HepG2 (cell line): ENCODE measurements around the gene CCDC106. TPM values are rescaled to one million over a fixed set of nuclear protein-coding genes. Genes with fewer than 3 reads are reported as not detected.

ENCODE experiments used
- ATAC-seq: fragments of 200-7000 bp; cut with Tn5 transposase; 3 replicates; pipeline ENCODE4 v1.9.1; 2020; ENCODE audit warnings: mild to moderate bottlenecking, moderate library complexity
- BruUV-seq: library from RNA; stranded (reverse); fragments of 400-500 nt; replicated peaks from 2 replicates; lab custom pipeline; 2021; lab: Mats Ljungman, UMichigan
- CTCF ChIA-PET: fragments of 300-600 bp; formaldehyde crosslinking; extraction: SDS; loops from one replicate; lab custom pipeline; 2021; ENCODE audit warnings: low total read pairs, inconsistent platforms, low intra/inter-chr PET ratio; lab: Yijun Ruan, JAX
- POLR2A ChIA-PET: fragments of 350-600 bp; sonication (Branson Sonifier 250); formaldehyde crosslinking; loops from one replicate; lab custom pipeline; 2020; ENCODE audit warnings: antibody characterized with exemption, inconsistent platforms; lab: Yijun Ruan, JAX
- DNase-seq: peaks from one replicate; pipeline ENCODE4 v3.0.0-alpha.2; 2015; ENCODE audit warnings: low spot score
- FAIRE-seq: peaks from 3 replicates; lab custom pipeline; 2011; peaks lifted over from hg19 to GRCh38; lab: Jason Lieb, UNC
- H2AFZ ChIP-seq: one replicate; pipeline ENCODE4 v1.6.1; 2011; ENCODE audit warnings: low read length, inconsistent platforms
- H3K27ac ChIP-seq: fragments of 300-600 bp; 3 replicates; pipeline ENCODE4 v1.8.0; 2011; ENCODE audit warnings: mixed run types, mild to moderate bottlenecking, mixed read lengths, low read length, inconsistent platforms; ENCODE audit not compliant: insufficient read depth; ENCODE audit errors: extremely low read length
- H3K27me3 ChIP-seq, 2 experiments: fragments of 200-600 bp in 1 of 2; 2 replicates in 1 of 2; 3 replicates in 1 of 2; pipeline versions ENCODE4 v1.6.0 to v1.8.0; 2011; ENCODE audit warnings: low read length in 2 of 2, mild to moderate bottlenecking in 2 of 2, moderate library complexity in 2 of 2, inconsistent platforms in 1 of 2; ENCODE audit not compliant: insufficient read depth in 2 of 2, control insufficient read depth in 1 of 2
- H3K36me3 ChIP-seq, 2 experiments: fragments of 200-600 bp in 1 of 2; replicated peaks in 1 of 2; 2 replicates in 1 of 2; 3 replicates in 1 of 2; pipeline versions ENCODE4 v1.5.1 to v1.8.0; 2011; ENCODE audit warnings: low read length in 2 of 2, inconsistent platforms in 1 of 2; ENCODE audit not compliant: insufficient read depth in 2 of 2, control insufficient read depth in 1 of 2
- H3K4me1 ChIP-seq: 2 replicates; pipeline ENCODE4 v1.5.1; 2012; ENCODE audit warnings: low read length, inconsistent platforms; ENCODE audit not compliant: insufficient read depth
- H3K4me2 ChIP-seq: 2 replicates; pipeline ENCODE4 v1.6.0; 2011; ENCODE audit warnings: low read depth, low read length, inconsistent platforms
- H3K4me3 ChIP-seq, 3 experiments: fragments of 200-600 bp in 1 of 3; sonication (generic), shearing (Covaris generic) in 1 of 3; replicated peaks in 1 of 3; 2 replicates each; pipeline ENCODE4 v1.5.1; 2011 to 2016; ENCODE audit warnings: low read length in 3 of 3, inconsistent platforms in 2 of 3, low read depth in 2 of 3, mild to moderate bottlenecking in 2 of 3, control low read depth in 1 of 3, mixed read lengths in 1 of 3; ENCODE audit not compliant: insufficient read depth in 1 of 3
- H3K79me2 ChIP-seq: one replicate; pipeline ENCODE4 v1.6.1; 2011; ENCODE audit warnings: low read length, inconsistent platforms; ENCODE audit not compliant: insufficient read depth
- H3K9ac ChIP-seq: 2 replicates; pipeline ENCODE4 v1.6.0; 2011; ENCODE audit warnings: mild to moderate bottlenecking, low read depth, low read length, inconsistent platforms; ENCODE audit not compliant: insufficient read depth
- H3K9me3 ChIP-seq: 2 replicates; pipeline ENCODE4 v1.5.1; 2012; ENCODE audit warnings: mild to moderate bottlenecking, low read length
- H4K20me1 ChIP-seq: 2 replicates; pipeline ENCODE4 v1.6.0; 2011; ENCODE audit warnings: inconsistent platforms, mild to moderate bottlenecking, low read length, moderate library complexity; ENCODE audit not compliant: insufficient read depth
- KDM2A ChIP-seq: sonication (generic); formaldehyde crosslinking; IDR thresholded peaks from 2 replicates; pipeline ENCODE4 v1.4.0; 2020; ENCODE audit warnings: low read depth, missing genetic modification reagents, borderline replicate concordance
- KLF9 ChIP-seq: IDR thresholded peaks from 2 replicates; pipeline ENCODE4 v1.6.1; 2016; ENCODE audit warnings: low read depth
- MED1 ChIP-seq: sonication (generic); formaldehyde crosslinking; IDR thresholded peaks from 2 replicates; pipeline ENCODE4 v1.4.0; 2020; ENCODE audit warnings: missing genetic modification reagents
- PRPF4 ChIP-seq: fragments of 200-400 bp; formaldehyde crosslinking; IDR thresholded peaks from 2 replicates; pipeline ENCODE4 v1.6.1; 2016; ENCODE audit warnings: low read length, low read depth; ENCODE audit not compliant: poor library complexity, severe bottlenecking
- SP1 ChIP-seq, 2 experiments: fragments of 450-650 bp in 1 of 2; sonication (generic) in 1 of 2; formaldehyde crosslinking in 1 of 2; IDR thresholded peaks; 2 replicates each; pipeline versions ENCODE4 v1.4.0 to v1.6.1; 2016 to 2020; ENCODE audit warnings: missing genetic modification reagents in 1 of 2
- ZC3H13 ChIP-seq: sonication (generic); formaldehyde crosslinking; IDR thresholded peaks from 2 replicates; pipeline ENCODE4 v1.8.1; 2023; ENCODE audit warnings: mild to moderate bottlenecking, missing genetic modification reagents, moderate library complexity
- WGBS: methylation state at CpG from one replicate; pipeline ENCODE4 v1.1.6; 2017; ENCODE audit warnings: low lambda C conversion rate; 5-methylcytosine and 5-hydroxymethylcytosine counted together
- in situ Hi-C: cut with HindIII; loops from 2 replicates; pipeline ENCODE4 v1.10.0; 2017; ENCODE audit warnings: low pct_unique_long_range_greater_than_20kb; ENCODE audit not compliant: extremely low pct_ligation_motif_present
- intact Hi-C: fragments of 100-400 bp; cut with micrococcal nuclease; formaldehyde crosslinking; loops from one replicate; pipeline ENCODE4 v1.10.0; 2022; ENCODE audit not compliant: unreplicated experiment
- polyA plus RNA-seq, 8 experiments: library from polyadenylated mRNA; depleted of rRNA in 3 of 8; stranded (reverse) in 7 of 8; unstranded in 1 of 8; fragments of >200 nt; fragmentation: Illumina TruSeq in 4 of 8; extraction: Trizol in 4 of 8; gene quantifications; 2 replicates each; pipeline versions ENCODE4 v1.2.1 to v1.2.3, GENCODE V29; 2011 to 2016; ENCODE audit warnings: low read depth in 4 of 8, missing spikeins in 1 of 8, mixed read lengths in 1 of 8; ENCODE audit not compliant: insufficient read depth in 1 of 8
- total RNA-seq, 5 experiments: library from RNA; depleted of rRNA; stranded (reverse); fragments of >200 nt; fragmentation: Illumina TruSeq; extraction: Trizol; gene quantifications; 2 replicates each; pipeline ENCODE4 v1.2.3, GENCODE V29; 2016; ENCODE audit warnings: low read depth in 1 of 5
- TF ChIP-seq, protein P1 (sequence below): sonication (generic); formaldehyde crosslinking; IDR thresholded peaks from 2 replicates; pipeline ENCODE4 v1.5.0; 2020; ENCODE audit warnings: missing genetic modification reagents
- TF ChIP-seq, protein P2 (sequence below): sonication (generic); formaldehyde crosslinking; IDR thresholded peaks from 2 replicates; pipeline ENCODE4 v1.4.0; 2020; ENCODE audit warnings: missing genetic modification reagents
- TF ChIP-seq, protein P3 (sequence below): sonication (generic); formaldehyde crosslinking; IDR thresholded peaks from 2 replicates; pipeline ENCODE4 v1.5.0; 2020; ENCODE audit warnings: mild to moderate bottlenecking, missing genetic modification reagents

CCDC106 gene
- total and polyA plus RNA-seq, 2 of the 13 experiments (the other 11 are each of a cell fraction or from before 2014, with no cell fraction given): 4.7 to 8.8 TPM

DNA sequence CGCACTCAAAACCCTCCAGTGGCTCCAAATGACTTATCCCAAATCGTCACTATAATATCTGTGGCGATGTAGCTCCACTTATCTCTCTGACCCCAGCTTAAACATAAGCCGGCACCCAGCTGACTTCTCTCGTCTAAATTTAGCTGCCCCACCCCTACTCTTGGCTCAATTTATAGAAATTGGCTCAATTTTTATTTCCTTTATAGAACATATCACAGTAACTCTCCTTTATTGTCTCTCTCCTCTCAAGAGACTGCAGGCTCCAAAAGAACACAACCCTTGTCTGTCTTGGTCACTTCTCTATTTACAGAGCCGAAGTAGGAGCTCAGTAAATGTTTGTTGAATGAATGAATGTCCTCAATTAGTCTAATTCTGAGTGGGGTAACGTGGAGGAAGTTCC is 24.5 kb upstream of the CCDC106 start:
- in situ Hi-C loops: no loop called here
- Histone ChIP-seq H3K4me1 (peaks cover 29% of the 10 kb centered on the region), H3K27me3 (no peaks in the 10 kb centered on the region), H3K4me3 (peak overlapping the region; percentile 29 to 58 (median 55)), H3K9ac (no peak overlapping the region), H3K36me3 (0 out of 5 replicates have a peak, but pooled peaks cover 0 to 3% of the 10 kb centered on the region in 2 experiments)
- FAIRE-seq: no peak
- POLR2A ChIA-PET: interaction anchor here (1.6 to 2.8 kb wide), 4 partner anchors 9 to 31 kb away, joined by 8 to 23 read pairs (median 10); partner anchors contain the start of genes U2AF2 and ZNF865
- TF ChIP-seq ZC3H13: no peak
- TF ChIP-seq, all 625 proteins: peak for 0
- CTCF ChIA-PET: no interaction called here
- Histone ChIP-seq H2AFZ (no peak overlapping the region), H3K27ac (peak overlapping the region; percentile 26), H3K79me2 (peaks cover 4% of the 10 kb centered on the region), H3K9me3 (no peaks in the 10 kb centered on the region), H4K20me1 (peaks cover 14% of the 10 kb centered on the region; the same call in 1 of the 2 replicates), H3K4me2 (peak overlapping the region; percentile 82)
- DNase-seq (no peak), ATAC-seq (no peak)
- intact Hi-C loops: no loop called here
- WGBS: 86% methylated on average over 7 of the region's 7 CpGs
- BruUV-seq: TSS peak; percentile 59

DNA sequence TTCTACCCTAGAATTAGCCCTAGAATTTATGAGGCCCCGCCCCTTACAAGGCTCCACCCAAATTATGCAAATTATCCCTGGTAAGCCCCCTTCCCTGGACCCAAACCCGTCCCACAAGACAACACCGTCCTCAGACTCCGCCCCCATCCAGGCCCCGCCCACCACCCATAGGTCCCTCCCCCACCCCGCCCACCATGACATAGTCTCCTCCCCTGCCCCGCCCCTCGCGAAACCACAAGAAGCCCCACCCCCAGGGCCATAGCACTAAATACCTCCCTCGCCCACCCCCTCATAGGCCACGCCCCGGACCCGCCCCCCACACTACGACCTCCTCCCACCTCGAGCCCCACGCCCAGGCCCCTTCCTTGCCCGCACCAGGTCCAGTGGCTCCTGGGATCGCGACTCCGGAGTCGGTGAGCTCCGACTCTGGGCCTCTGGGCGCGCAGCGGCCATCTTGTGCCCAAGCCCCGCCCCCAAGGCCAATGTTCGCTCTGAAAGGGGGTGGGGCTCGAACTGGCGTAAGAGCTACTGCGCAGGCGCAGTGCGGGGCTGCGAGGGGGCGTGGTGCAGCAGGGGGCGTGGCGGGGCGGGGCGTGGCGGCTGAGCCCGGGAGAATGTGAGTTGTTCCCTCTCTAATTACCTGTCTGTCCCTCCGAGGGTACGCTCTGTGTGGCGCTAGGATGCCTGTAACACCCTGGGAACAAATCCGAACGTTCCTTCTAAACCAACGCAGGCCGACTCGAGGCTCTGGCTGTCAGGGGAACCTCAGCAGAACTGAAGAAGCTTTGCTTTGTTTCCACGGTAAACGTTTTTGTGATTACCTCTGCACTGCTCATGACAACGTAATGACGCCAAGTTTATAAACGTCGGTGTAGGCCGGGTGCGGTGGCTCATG is 23.7 kb upstream of the CCDC106 start, which contains the start of gene ZNF784:
TSS of gene ZNF784 (minus strand) at position 458 of the 895 bp plus-strand sequence. CDS start at position 453, 5 bp downstream.
- H3K9me3 ChIP-seq: no peaks in the 10 kb centered on the region
- peak within 1 kb of the TSS; percentile 97 for H3K4me2 ChIP-seq
- peak within 1 kb of the TSS; percentile 94 for H2AFZ ChIP-seq
- POLR2A ChIA-PET: interaction anchor here (0.6 to 2.8 kb wide), 19 partner anchors 9 to 507 kb away, joined by 3 to 23 read pairs (median 5); partner anchors contain the start of genes FIZ1, ISOC2, KMT5C and PPP1R12C
- 0 out of 5 replicates have a peak, but pooled peaks cover 0 to 3% of the 10 kb centered on the region in 2 experiments for H3K36me3 ChIP-seq
- peaks cover 4% of the 10 kb centered on the region for H3K79me2 ChIP-seq
- in situ Hi-C loops (no loop called here), intact Hi-C loops (no loop called here)
- CTCF ChIA-PET: no interaction called here
- H3K4me3 ChIP-seq: peak within 1 kb of the TSS; percentile 65 to 82 (median 70)
- H3K27ac ChIP-seq: peak within 1 kb of the TSS; percentile 98
- peaks cover 27% of the 10 kb centered on the region for H3K4me1 ChIP-seq
- ATAC-seq: peak; percentile 70
- WGBS: 1% methylated on average over 31 of the region's 56 CpGs
- FAIRE-seq: peak; percentile 49
- H3K9ac ChIP-seq: peak within 1 kb of the TSS; percentile 85
- no peaks in the 10 kb centered on the region for H3K27me3 ChIP-seq
- H4K20me1 ChIP-seq: peaks cover 14% of the 10 kb centered on the region; the same call in 1 of the 2 replicates
- DNase-seq: peak; percentile 82
- BruUV-seq: no TSS peak
- TF ChIP-seq, protein P1, sequence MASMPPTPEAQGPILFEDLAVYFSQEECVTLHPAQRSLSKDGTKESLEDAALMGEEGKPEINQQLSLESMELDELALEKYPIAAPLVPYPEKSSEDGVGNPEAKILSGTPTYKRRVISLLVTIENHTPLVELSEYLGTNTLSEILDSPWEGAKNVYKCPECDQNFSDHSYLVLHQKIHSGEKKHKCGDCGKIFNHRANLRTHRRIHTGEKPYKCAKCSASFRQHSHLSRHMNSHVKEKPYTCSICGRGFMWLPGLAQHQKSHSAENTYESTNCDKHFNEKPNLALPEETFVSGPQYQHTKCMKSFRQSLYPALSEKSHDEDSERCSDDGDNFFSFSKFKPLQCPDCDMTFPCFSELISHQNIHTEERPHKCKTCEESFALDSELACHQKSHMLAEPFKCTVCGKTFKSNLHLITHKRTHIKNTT (CRISPR knock-in tag): no peak
- no peak for TF ChIP-seq PRPF4
- peak; percentile 45; the same call in 1 of the 2 replicates for TF ChIP-seq MED1 (CRISPR knock-in tag)
- TF ChIP-seq SP1 (IDR thresholded peaks at IDR 0.05): peak; percentile 96
- peak; percentile 63 for TF ChIP-seq SP1 (CRISPR knock-in tag; IDR thresholded peaks at IDR 0.05)
- TF ChIP-seq, protein P2, sequence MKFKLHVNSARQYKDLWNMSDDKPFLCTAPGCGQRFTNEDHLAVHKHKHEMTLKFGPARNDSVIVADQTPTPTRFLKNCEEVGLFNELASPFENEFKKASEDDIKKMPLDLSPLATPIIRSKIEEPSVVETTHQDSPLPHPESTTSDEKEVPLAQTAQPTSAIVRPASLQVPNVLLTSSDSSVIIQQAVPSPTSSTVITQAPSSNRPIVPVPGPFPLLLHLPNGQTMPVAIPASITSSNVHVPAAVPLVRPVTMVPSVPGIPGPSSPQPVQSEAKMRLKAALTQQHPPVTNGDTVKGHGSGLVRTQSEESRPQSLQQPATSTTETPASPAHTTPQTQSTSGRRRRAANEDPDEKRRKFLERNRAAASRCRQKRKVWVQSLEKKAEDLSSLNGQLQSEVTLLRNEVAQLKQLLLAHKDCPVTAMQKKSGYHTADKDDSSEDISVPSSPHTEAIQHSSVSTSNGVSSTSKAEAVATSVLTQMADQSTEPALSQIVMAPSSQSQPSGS (CRISPR knock-in tag): no peak
- peak; percentile 80; the same call in 1 of the 2 replicates for TF ChIP-seq KLF9 (CRISPR knock-in tag)
- 0 out of 2 replicates have a peak, but pooled peaks have one; percentile 49 for TF ChIP-seq KDM2A (CRISPR knock-in tag)
- TF ChIP-seq, protein P3, sequence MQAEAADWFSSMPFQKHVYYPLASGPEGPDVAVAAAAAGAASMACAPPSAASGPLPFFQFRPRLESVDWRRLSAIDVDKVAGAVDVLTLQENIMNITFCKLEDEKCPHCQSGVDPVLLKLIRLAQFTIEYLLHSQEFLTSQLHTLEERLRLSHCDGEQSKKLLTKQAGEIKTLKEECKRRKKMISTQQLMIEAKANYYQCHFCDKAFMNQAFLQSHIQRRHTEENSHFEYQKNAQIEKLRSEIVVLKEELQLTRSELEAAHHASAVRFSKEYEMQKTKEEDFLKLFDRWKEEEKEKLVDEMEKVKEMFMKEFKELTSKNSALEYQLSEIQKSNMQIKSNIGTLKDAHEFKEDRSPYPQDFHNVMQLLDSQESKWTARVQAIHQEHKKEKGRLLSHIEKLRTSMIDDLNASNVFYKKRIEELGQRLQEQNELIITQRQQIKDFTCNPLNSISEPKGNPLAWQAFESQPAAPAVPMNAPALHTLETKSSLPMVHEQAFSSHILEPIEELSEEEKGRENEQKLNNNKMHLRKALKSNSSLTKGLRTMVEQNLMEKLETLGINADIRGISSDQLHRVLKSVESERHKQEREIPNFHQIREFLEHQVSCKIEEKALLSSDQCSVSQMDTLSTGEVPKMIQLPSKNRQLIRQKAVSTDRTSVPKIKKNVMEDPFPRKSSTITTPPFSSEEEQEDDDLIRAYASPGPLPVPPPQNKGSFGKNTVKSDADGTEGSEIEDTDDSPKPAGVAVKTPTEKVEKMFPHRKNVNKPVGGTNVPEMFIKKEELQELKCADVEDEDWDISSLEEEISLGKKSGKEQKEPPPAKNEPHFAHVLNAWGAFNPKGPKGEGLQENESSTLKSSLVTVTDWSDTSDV (CRISPR knock-in tag): no peak; the same call in 1 of the 2 replicates
